ENCODE results near the gene SNX18.

GRCh38 chr5:54556141-54556540, 38.6 kb downstream of the SNX18 start:
- TF ChIP-seq ELF1 (IDR thresholded peaks at IDR 0.05; ENCODE audit: borderline replicate concordance, low read depth) (no peak), POLR2A (IDR thresholded peaks at IDR 0.05; ENCODE audit: borderline replicate concordance, extremely low read depth, insufficient read depth, insufficient read length) (no peak), YY1 (IDR thresholded peaks at IDR 0.05; ENCODE audit: extremely low read depth, insufficient replicate concordance, low read depth, low read length) (no peak), CBX3 (IDR thresholded peaks at IDR 0.05; ENCODE audit: low read depth) (no peak), CTCF (IDR thresholded peaks at IDR 0.05 in 2 of 3, conservative IDR thresholded peaks at IDR 0.05 in 1 of 3; ENCODE audit: borderline replicate concordance in 1 of 3, insufficient read depth in 1 of 3, low read depth in 2 of 3, low read length in 2 of 3) (no peak), EZH2 (IDR thresholded peaks at IDR 0.05) (no peak), ZFX (IDR thresholded peaks at IDR 0.05) (no peak)
- TF ChIP-seq, protein P1, sequence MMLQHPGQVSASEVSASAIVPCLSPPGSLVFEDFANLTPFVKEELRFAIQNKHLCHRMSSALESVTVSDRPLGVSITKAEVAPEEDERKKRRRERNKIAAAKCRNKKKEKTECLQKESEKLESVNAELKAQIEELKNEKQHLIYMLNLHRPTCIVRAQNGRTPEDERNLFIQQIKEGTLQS (IDR thresholded peaks at IDR 0.05), result no peak
